Thoracic aorta (tissue), 2 donors: Measurements from ENCODE around the gene GPRC5B. TPM values are rescaled to one million over a fixed set of nuclear protein-coding genes. Genes with fewer than 3 reads are reported as not detected.

Experiments
- ATAC-seq: fragments of 150-250 bp; one replicate; pipeline ENCODE4 v1.8.0; 2017; ENCODE audit warnings: low read depth; ENCODE audit not compliant: insufficient number of reproducible peaks, low FRiP score
- DNase-seq: peaks from one replicate; pipeline ENCODE4 v3.0.0-alpha.2; 2020; ENCODE audit warnings: low spot score
- H3K27ac ChIP-seq, 2 donors: fragments of 200-600 bp; sonication (generic); 1 replicate in 1 of 2; 2 replicates in 1 of 2; pipeline ENCODE4 v1.5.1; 2016; ENCODE audit warnings: mild to moderate bottlenecking in 2 of 2, moderate library complexity in 2 of 2
- H3K27me3 ChIP-seq: fragments of 200-600 bp; sonication (generic); replicated peaks from 2 replicates; pipeline ENCODE4 v1.6.0; 2016; ENCODE audit warnings: mild to moderate bottlenecking; ENCODE audit not compliant: insufficient read depth
- H3K36me3 ChIP-seq: fragments of 200-600 bp; sonication (generic); one replicate; pipeline ENCODE4 v1.5.1; 2016
- H3K4me1 ChIP-seq, 2 donors: fragments of 200-600 bp; sonication (generic); 1 replicate in 1 of 2; 2 replicates in 1 of 2; pipeline versions ENCODE4 v1.5.1 to v1.6.0; 2016; ENCODE audit warnings: low read depth in 2 of 2, mild to moderate bottlenecking in 1 of 2; ENCODE audit not compliant: control insufficient read depth in 1 of 2
- H3K4me3 ChIP-seq: fragments of 200-600 bp; sonication (generic); 2 replicates; pipeline ENCODE4 v1.5.1; 2016; ENCODE audit warnings: mild to moderate bottlenecking
- H3K9me3 ChIP-seq: fragments of 200-600 bp; sonication (generic); 2 replicates; pipeline ENCODE4 v1.5.1; 2016
- total RNA-seq, 2 donors: library from RNA; depleted of rRNA; stranded (reverse); fragments of >200 nt; gene quantifications; one replicate each; pipeline versions ENCODE4 v1.1.0 to v1.2.3, GENCODE V29; 2016
- TF ChIP-seq, protein P1 (sequence below): fragments of 200-600 bp; sonication (generic); IDR thresholded peaks from one replicate; pipeline ENCODE4 v1.5.1; 2019; ENCODE audit warnings: antibody characterized with exemption

Gene GPRC5B
- total RNA-seq, 2 donors from 2014 or later, result 9.6 to 16.1 TPM

DNA sequence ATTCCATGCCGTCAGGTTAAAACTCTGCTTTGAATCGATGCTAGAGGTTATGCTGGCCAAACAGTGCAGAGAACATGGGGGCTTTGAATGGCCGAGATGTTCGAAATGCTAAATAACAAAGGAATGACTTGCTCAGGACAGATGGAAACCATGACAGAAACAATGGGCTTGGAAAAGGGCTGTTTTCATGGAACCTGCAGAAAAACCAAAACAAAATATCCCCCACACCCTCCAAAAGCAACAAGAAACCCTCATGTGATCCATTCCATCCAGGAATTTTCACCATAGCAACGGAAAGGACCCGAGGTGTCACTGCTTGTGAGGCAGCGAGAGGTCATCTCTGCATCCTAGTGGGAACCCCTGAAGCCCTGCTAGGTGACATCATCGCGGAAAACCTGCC is 25.5 kb downstream of the GPRC5B start:
- ATAC-seq, result no peak
- H3K36me3 ChIP-seq, result no peaks in the 10 kb centered on the region
- no peak overlapping the region for H3K4me3 ChIP-seq
- H3K9me3 ChIP-seq, result no peaks in the 10 kb centered on the region
- TF ChIP-seq, protein P1, sequence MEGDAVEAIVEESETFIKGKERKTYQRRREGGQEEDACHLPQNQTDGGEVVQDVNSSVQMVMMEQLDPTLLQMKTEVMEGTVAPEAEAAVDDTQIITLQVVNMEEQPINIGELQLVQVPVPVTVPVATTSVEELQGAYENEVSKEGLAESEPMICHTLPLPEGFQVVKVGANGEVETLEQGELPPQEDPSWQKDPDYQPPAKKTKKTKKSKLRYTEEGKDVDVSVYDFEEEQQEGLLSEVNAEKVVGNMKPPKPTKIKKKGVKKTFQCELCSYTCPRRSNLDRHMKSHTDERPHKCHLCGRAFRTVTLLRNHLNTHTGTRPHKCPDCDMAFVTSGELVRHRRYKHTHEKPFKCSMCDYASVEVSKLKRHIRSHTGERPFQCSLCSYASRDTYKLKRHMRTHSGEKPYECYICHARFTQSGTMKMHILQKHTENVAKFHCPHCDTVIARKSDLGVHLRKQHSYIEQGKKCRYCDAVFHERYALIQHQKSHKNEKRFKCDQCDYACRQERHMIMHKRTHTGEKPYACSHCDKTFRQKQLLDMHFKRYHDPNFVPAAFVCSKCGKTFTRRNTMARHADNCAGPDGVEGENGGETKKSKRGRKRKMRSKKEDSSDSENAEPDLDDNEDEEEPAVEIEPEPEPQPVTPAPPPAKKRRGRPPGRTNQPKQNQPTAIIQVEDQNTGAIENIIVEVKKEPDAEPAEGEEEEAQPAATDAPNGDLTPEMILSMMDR, result no peak
- peaks cover 0 to 4% of the 10 kb centered on the region in 2 donors for H3K4me1 ChIP-seq
- no peak for DNase-seq
- no peaks in the 10 kb centered on the region for H3K27me3 ChIP-seq
- no peak overlapping the region for H3K27ac ChIP-seq

DNA sequence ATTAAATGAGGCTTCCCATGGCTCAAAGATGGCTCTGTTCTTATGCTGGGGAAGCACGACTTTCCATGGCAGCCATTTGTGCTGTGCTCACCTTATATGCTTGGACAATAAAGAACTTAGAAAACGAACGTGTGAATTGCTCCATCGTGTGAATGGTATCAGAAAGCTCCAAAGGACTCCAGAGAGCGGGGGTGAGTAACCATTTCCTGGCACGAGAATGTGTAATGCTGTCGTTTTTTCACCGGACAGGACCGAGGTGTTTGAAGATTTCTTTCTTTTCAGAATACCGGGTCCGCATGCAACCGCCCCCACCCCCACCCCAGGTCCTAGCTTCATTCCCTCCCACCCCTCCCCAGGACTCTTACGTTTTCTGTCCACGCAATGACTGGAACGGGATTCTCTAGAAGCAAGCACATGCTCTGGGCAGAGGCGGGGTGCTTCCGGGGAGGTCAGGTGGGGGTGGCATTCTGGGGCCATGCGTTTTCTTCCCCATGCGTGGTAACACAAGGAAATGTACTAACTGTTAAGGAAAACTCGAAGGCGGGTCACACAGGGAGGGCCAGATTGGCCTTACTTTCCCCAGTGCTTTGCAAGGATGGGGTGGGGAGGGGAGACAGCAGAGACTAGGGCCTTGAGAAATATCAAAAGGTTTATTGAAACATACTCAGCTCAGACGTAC is 26.2 kb downstream of the GPRC5B start:
- Histone ChIP-seq H3K27ac (no peak overlapping the region), H3K9me3 (no peaks in the 10 kb centered on the region), H3K4me1 (peaks cover 0 to 4% of the 10 kb centered on the region in 2 donors), H3K4me3 (no peak overlapping the region), H3K27me3 (no peaks in the 10 kb centered on the region), H3K36me3 (no peaks in the 10 kb centered on the region)
- TF ChIP-seq, protein P1, result no peak
- ATAC-seq (no peak), DNase-seq (no peak)

DNA sequence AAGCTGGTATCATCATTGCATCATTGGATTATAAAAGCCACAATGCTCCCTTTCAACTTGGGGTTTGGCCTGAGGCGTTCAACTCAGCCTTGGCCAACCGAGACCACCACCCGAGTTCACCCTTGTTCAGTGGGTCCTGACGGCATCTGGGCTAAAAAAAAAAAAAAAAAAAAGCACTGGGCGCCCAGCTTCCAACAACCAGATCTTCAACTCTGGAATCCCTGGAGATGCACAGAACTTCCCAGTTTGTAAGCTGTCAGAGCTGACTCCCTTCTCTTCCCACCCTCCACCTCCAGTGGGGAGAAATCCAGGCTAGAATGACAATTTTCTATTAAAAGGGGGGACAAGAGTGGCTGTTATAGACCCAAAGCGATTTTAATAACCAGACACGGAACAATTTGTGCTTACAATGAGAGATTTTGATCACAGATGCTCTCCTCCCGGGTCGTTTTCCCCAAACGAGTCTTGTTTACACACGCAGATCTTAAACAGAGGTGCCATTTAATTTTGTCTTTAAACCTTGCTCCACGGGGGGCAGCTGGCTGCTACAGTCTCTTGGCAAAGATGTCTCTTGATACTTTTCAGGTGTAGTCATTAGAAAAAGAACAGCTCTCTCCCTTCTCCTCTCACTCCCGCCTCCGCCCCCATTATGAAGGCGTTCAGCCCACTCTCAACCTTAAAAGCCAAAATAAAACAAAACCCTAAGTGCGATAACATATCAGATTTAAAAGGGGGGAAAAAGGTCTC is 26.9 kb downstream of the GPRC5B start:
- Histone ChIP-seq H3K9me3 (no peaks in the 10 kb centered on the region), H3K36me3 (no peaks in the 10 kb centered on the region), H3K27me3 (no peaks in the 10 kb centered on the region), H3K4me3 (no peak overlapping the region), H3K4me1 (peaks cover 0 to 4% of the 10 kb centered on the region in 2 donors), H3K27ac (no peak overlapping the region)
- DNase-seq (no peak), ATAC-seq (no peak)
- TF ChIP-seq, protein P1, result no peak

DNA sequence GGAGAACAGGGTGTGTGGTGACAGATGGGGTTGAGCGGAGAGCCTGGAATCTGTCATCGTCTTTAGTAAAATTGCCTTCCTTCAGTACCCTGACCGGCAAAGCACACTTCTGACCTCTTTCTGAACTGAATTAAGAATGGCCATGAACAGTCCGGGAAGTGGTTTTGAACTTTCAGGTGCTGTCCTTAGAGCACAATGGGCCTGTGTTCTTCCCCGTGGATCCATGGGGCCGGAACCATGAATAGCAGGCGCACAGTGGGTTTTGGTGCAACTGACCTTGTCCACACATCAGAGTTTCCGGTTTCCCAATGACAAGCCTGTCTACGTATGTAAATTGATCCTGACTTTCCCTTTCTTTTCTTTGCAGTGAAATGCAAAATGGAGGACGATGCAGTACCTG is 28.5 kb downstream of the GPRC5B start:
- no peak for DNase-seq
- Histone ChIP-seq H3K4me3 (no peak overlapping the region), H3K36me3 (no peaks in the 10 kb centered on the region), H3K9me3 (no peaks in the 10 kb centered on the region), H3K27ac (no peak overlapping the region), H3K4me1 (peaks cover 0 to 4% of the 10 kb centered on the region in 2 donors), H3K27me3 (no peaks in the 10 kb centered on the region)
- TF ChIP-seq, protein P1, result no peak
- ATAC-seq, result no peak

DNA sequence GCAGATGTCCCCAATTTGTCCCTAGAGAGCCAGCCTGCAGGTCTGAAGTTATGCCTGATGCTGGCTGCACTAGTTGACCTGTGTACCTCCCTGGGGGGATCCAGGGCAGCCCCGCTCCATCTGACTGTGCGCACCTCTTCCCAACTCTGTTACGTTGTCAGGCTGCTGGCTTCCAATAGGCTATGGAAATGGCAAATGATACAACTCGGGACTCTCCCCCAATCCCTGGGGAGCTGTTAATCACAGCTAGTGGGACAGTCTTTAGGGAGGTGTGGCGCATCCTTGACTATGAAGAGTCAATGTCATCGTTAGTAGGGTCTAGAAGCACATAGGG is 30.1 kb downstream of the GPRC5B start:
- Histone ChIP-seq H3K4me3 (no peak overlapping the region), H3K9me3 (no peaks in the 10 kb centered on the region), H3K36me3 (no peaks in the 10 kb centered on the region), H3K4me1 (no peaks in the 10 kb centered on the region), H3K27me3 (no peaks in the 10 kb centered on the region), H3K27ac (no peak overlapping the region)
- TF ChIP-seq, protein P1, result no peak
- no peak for DNase-seq
- ATAC-seq, result no peak
